Thyroid gland (tissue), 4 donors: ENCODE results near the gene C5orf47.

Source experiments
- CTCF ChIP-seq, 6 experiments: fragments of 200-600 bp in 3 of 6; fragments of 450-650 bp in 3 of 6; sonication (generic) in 3 of 6; IDR thresholded peaks; one replicate each; pipeline ENCODE4 v1.5.1; 2016 to 2019; ENCODE audit warnings: antibody characterized with exemption in 6 of 6, mild to moderate bottlenecking in 2 of 6, inconsistent platforms in 1 of 6, moderate library complexity in 1 of 6
- POLR2A ChIP-seq, 2 donors: fragments of 450-650 bp; IDR thresholded peaks; one replicate each; pipeline ENCODE4 v1.6.1; 2017; ENCODE audit warnings: antibody characterized with exemption in 2 of 2, mild to moderate bottlenecking in 2 of 2, moderate library complexity in 1 of 2

GRCh38 chr5:173981185-173981761, 7.7 kb upstream of the C5orf47 start:
- TF ChIP-seq POLR2A (IDR thresholded peaks at IDR 0.05) (no peak), CTCF (IDR thresholded peaks at IDR 0.05) (no peak)
